DMS 273 (cell line): ENCODE results near the gene PCSK6.
"Not testable (repeated sequence)": the region's sequence is repeated elsewhere in the genome, so short reads cannot be mapped to it uniquely, and the experiment has no call there.

ENCODE experiments used
- DNase-seq: peaks from one replicate; lab custom pipeline; 2025; ENCODE audit not compliant: unreplicated experiment; lab: John Stamatoyannopoulos, UW

PCSK6 gene

GRCh38 chr15:101287342-101287741 lies 202.2 kb downstream of the PCSK6 start:
- not testable (repeated sequence) for DNase-seq

DNA sequence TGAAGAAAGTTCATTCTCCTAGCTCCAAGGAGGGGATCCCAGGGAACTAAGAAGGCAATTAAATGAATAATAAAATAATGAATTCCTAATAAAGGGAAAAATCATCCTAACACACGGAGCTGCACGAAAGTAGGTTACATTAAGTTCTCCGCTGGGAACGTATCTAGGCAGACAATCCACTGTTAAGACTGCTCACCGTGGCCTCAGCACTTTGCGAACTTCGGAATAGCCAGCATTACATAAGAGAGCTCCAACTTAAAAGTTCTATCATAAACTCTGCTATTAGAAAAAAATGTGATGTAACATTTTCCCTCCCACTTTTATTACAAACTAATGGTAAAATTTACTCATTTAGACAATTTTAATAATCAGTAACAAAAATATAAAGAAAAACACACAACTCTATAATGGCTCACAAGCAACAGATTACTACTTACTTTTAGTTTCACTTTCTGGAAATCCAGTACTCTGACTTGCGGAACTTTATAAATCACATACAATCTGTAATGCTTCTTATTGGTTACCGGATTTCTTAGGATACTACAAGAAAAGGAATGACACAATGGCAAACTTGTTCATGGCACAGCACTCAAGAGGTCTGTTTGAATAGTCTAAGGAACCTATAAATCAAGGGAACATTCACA lies 202.9 kb downstream of the PCSK6 start:
- DNase-seq: no peak

DNA sequence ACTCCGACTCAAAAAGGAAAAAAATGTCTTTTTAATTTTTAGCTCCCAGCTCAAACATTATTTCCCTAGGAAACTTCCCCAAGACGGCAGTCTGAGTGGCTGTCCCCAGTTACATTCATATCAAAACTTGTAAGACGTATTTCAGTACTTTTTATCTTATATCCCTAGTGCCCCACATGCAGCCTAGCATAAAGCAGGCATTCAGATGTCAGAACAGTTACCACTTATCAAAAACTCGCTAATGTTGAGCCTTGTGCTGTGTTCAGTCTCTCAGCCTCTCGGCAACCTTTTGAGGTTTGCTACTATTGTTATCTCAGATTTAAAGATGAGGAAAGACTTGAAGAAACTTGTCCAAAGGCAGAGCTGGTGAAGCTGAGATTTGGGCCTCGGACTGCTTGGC lies 205.6 kb downstream of the PCSK6 start:
- no peak for DNase-seq

DNA sequence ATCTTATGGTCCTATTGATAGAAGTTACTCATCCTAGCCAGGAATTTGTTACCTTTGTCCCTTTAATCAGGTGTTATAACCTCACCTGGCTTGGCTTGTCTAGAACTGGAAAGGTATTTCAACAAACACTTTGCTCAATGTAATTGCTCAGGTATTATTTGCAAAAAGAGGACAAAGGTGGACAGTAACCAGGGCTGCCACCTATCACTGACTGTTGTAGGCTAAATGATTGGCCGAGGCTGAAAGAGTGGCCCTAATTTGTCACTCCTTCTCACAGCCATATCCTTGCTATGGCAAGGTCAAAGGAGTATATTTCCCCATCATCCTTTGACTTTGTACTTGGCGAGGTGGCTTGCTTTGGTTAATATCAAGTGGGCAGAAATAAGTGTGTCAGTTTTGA lies 209.5 kb downstream of the PCSK6 start:
- DNase-seq: no peak

DNA sequence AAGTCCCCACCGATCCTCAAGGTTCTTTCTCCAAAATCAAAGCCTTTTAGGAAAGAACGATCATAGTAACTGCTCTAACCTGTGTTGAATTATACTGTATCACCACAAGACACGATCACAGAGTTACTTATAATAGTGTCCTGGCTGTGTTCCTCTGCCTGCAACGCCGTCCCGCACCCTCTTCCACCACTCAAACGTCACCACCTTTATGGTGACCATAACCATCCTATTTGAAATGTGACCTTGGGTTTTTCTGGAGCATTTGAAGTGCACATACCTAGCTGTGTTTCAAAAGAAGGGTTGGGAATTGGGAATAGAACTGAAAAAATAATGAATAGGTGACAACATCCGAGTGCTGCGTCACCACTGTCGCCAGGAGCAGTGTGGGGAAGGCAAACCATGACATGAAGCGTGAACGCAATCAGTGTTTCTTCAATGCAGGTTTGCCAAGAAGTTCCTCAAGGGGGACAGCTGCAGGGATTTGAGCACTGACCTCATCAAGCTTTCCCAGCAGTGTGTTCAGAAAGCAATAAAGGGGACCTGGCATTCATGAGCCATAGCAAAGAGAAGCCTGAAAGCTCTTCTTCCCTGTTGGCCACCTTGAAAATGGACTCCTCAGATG lies 211.5 kb downstream of the PCSK6 start:
- peak; percentile 54 for DNase-seq

GRCh38 chr15:101277038-101277822 lies 212.3 kb downstream of the PCSK6 start, which contains the start of gene SELENOS:
TSS of gene SELENOS (minus strand) at chr15:101277485. CDS start at chr15:101277417, 68 bp downstream.
- peak; percentile 94 for DNase-seq

GRCh38 chr15:101276501-101277037 lies 212.9 kb downstream of the PCSK6 start:
- DNase-seq: peak; percentile 49

GRCh38 chr15:101275018-101275417 lies 214.5 kb downstream of the PCSK6 start:
- DNase-seq: no peak

DNA sequence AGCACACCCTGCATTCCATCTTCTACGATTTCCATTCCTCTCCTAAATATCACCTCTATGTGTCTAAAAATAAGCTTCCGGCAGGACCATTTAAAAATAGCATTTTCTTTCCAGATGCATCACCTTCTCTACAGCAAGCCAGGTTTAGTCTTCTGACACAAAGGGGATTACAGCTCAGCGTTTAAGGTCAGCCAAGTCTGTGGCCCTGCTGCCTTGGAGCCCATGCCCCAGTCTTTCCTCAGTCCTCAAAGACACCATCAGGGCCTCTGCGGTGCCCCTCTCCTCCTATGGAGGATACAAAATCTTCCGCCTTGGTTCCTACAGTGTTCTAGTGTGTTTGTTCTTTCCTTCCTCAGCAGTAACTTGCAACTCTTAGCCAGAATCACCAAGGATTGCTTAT lies 216.0 kb downstream of the PCSK6 start:
- no peak for DNase-seq

GRCh38 chr15:101272584-101272983 lies 216.9 kb downstream of the PCSK6 start:
- no peak for DNase-seq

DNA sequence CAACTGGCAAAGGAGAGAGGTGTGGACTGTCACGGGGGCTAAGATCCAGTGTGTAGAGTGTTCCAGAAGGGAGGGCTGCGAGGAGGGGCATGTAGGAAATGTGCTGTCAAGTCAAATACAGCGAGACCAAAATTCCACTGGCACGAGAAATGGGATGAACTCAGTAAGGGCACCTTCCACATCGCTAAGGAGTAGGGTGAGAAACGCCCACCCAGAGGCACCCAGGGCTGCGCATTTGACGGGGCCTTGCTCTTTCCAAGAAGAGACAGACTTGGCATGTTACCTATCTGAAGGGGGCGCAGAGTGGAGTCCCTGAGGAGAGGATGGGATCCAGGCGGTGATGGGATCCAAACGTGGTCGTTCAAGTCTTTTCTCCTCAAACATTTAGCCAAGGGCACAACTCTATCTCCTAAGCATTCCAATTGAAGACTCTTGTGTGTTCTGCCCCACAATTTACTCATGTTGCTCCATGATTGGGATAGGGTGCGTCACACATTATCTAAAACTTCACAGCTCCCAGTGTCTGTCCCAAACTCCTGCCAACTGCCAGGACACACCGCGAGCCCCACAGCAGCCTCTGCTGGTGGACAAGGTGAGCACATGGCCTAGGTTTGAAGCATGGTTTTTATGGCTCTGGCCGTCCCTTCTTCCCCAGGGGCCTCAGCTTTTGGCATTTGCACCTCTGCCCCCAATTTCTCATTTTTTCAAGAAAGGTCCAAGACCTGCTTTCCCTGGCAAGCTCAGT lies 219.9 kb downstream of the PCSK6 start:
- DNase-seq: peak; percentile 14

DNA sequence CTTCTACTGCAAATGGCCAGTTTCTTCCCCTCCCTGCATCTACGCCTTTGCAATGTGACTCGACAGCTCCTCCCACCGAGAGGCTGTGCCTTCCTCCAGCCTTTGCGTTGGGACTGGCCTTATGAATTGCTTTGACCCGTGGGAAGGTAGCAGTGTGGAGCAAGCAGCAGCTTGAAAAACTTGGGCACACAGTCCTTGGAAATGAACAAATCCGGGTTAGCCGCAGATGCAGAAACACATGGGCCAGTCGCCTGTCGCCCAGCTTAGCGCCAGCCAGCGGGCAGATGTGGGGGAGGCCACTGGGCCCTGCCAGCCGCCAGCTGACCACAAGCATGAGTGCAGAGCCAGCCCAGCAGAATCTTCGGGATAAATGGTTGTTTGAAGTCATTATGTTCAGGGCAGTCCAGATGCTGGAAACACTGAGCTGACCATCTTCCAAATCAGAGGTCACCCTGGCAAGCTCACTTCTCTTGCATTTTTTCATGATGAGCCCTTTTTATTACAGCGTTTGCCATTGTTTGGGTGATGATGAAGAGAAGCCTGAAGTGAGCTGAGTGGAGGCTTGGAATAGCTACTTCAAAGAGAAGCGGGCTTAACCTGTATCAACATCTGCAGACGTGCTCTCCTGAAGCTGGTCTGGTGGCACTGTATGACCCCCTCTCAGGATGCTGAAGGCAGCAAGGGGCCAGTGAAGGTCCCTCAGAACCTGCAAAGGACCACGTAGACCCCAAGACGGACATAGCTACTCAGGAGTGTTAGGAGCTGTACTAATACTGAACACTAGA lies 222.0 kb downstream of the PCSK6 start:
- DNase-seq: no peak

DNA sequence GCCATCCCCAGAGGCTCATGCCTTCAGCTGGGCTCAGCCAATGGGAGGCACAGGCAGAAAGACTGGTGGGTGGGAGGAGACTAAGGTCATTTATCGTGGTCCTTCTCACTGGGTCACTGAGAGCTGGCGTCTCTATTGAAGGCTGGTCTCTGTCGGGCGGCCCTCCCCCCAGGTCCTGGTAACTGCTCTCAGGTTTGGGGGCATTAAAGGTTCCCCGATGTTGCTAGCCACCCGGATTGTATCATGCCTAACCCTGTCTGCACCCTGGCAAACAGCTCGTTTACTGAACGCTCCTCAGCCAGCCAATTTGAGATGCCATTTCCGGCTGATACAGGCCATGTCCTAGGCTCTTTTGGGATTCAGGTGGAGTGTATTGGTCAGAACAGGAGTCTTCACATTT lies 222.7 kb downstream of the PCSK6 start:
- no peak for DNase-seq

- DNase-seq: peak; percentile 3
Measured at GRCh38 chr15:101266034-101266433, 223.5 kb downstream of the PCSK6 start.

DNA sequence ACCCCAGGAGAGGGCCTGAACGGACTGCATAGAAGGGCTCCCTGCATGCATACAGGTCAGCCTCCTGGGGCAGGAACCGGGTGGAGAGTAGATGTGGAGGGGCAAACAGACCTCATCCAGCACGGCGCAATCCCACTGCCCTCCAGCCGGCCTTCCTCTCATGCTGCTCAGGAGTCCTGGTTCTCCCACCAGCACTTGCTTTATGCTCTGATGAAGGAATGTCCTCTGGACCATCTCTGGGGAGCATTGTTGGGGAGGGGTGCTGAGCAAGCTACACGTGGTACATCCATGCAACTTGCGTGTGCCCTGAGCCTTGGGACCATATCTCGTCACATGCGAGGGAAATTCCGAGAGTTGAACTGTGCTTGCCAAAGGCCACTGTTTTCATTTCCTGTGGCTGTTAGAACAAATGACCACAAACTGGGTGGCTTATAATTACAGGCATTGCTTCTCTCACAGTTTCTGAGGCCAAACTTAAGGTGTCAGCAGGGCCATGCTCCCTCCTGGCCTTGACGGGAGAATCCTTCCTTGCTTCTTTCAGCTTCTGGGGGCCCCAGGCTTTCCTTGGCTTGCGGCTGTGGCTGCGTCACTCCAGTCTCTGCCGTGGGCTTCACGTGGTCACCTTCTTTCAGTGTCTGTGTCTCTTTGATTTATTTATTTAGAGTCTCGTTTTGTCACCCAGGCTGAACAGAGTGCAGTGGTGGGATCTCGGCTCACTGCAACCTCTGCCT lies 224.4 kb downstream of the PCSK6 start:
- DNase-seq: no peak

GRCh38 chr15:101264011-101264410 lies 225.5 kb downstream of the PCSK6 start:
- DNase-seq: no peak

GRCh38 chr15:101262551-101262950 lies 227.0 kb downstream of the PCSK6 start:
- DNase-seq: no peak

- peak; percentile 65 for DNase-seq
Measured at GRCh38 chr15:101258238-101259144, 231.0 kb downstream of the PCSK6 start.

GRCh38 chr15:101256757-101257156 lies 232.8 kb downstream of the PCSK6 start:
- DNase-seq: peak; percentile 12
